ENCODE data around the gene SMYD3. TPM values are rescaled to one million over a fixed set of nuclear protein-coding genes. Genes with fewer than 3 reads are reported as not detected.

Gene SMYD3
- total and polyA plus RNA-seq, 9 of the 15 experiments (the other 6 are each of a cell fraction or from before 2014, with no cell fraction given) = 128 to 440 (median 197) TPM

DNA sequence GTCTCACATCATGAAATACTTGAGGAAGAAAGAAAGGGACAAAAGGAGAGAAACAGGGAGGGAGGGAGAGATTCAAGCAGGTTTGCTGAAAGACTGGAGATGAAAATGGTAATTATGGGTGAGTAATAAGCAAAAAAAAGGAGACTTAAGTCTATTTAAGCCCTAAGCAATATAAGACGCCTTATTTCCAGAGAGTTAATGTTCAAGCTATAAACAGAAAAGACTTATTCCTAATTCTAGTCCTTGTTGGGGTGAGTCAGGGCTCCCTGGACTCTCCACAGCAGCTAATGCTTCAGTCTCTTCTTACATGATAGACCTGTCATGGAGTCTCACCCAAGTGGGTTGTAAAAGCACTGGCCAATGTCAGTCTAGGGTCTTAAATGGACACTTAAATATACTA lies 619.2 kb downstream of the SMYD3 start:
- Histone ChIP-seq H3K9me3 (replicated peaks; ENCODE audit: control insufficient read depth, insufficient read depth, low read depth, low read length) (no peaks in the 10 kb centered on the region), H3K4me2 (ENCODE audit: insufficient read depth, low read length) (no peak overlapping the region), H3K27me3 (ENCODE audit: control insufficient read depth in 2 of 2, insufficient read depth in 2 of 2, low read length in 2 of 2) (no peaks in the 10 kb centered on the region), H3K27ac (ENCODE audit: extremely low read depth, low read depth, low read length) (no peak overlapping the region), H2AFZ (ENCODE audit: low read depth, low read length) (no peak overlapping the region), H3K36me3 (ENCODE audit: control insufficient read depth, insufficient read depth, low read length) (peaks cover 50% of the 10 kb centered on the region; the same call in 2 of the 3 replicates), H4K20me1 (replicated peaks; ENCODE audit: control insufficient read depth, insufficient read depth, low read length) (no peaks in the 10 kb centered on the region), H3K4me3 (no peak overlapping the region), H3K79me2 (ENCODE audit: control insufficient read depth, insufficient read depth, low read length) (peaks cover 28% of the 10 kb centered on the region; the same call in 2 of the 3 replicates), H3K9me1 (ENCODE audit: control insufficient read depth, insufficient read depth, low read length) (no peaks in the 10 kb centered on the region), H3K9ac (ENCODE audit: insufficient read depth in 1 of 2, low read depth in 2 of 2, low read length in 2 of 2) (no peak overlapping the region), H3K4me1 (replicated peaks in 1 of 2; ENCODE audit: control insufficient read depth in 2 of 2, insufficient read depth in 2 of 2, low read length in 2 of 2) (no peaks in the 10 kb centered on the region)
- DNase-seq (ENCODE audit: extremely low read depth in 1 of 4, low spot score in 3 of 4) (no peak), ATAC-seq (no peak), FAIRE-seq (no peak)
- ChIA-PET POLR2A (interaction anchor here (2.4 kb wide), 1 partner anchor 13 kb away, joined by 11 read pairs; no protein-coding TSS in a partner anchor), CTCF (ENCODE audit: low intra/inter-chr PET ratio) (interaction anchor here (1.2 kb wide), 1 partner anchor 605 kb away, joined by 3 read pairs; no protein-coding TSS in a partner anchor)
- no peak for TF ChIP-seq HNRNPK (IDR thresholded peaks at IDR 0.05; ENCODE audit: low read depth, low read length, poor library complexity, severe bottlenecking)
- TF ChIP-seq ARID2 (IDR thresholded peaks at IDR 0.05) = no peak
- TF ChIP-seq DDX20 (tag; IDR thresholded peaks at IDR 0.05; ENCODE audit: low read depth) = no peak
- TF ChIP-seq, protein P1, sequence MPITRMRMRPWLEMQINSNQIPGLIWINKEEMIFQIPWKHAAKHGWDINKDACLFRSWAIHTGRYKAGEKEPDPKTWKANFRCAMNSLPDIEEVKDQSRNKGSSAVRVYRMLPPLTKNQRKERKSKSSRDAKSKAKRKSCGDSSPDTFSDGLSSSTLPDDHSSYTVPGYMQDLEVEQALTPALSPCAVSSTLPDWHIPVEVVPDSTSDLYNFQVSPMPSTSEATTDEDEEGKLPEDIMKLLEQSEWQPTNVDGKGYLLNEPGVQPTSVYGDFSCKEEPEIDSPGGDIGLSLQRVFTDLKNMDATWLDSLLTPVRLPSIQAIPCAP (CRISPR knock-in tag; IDR thresholded peaks at IDR 0.05; ENCODE audit: borderline replicate concordance) = no peak
- TF ChIP-seq POLR2AphosphoS5 (IDR thresholded peaks at IDR 0.05; ENCODE audit: control insufficient read depth, insufficient read depth, low read depth, low read length) = no peak
- TF ChIP-seq TEAD4 (IDR thresholded peaks at IDR 0.05; ENCODE audit: low read length) = no peak
- no peak for TF ChIP-seq TEAD4 (CRISPR knock-in tag; IDR thresholded peaks at IDR 0.05; ENCODE audit: borderline replicate concordance)
- TF ChIP-seq, protein P2, sequence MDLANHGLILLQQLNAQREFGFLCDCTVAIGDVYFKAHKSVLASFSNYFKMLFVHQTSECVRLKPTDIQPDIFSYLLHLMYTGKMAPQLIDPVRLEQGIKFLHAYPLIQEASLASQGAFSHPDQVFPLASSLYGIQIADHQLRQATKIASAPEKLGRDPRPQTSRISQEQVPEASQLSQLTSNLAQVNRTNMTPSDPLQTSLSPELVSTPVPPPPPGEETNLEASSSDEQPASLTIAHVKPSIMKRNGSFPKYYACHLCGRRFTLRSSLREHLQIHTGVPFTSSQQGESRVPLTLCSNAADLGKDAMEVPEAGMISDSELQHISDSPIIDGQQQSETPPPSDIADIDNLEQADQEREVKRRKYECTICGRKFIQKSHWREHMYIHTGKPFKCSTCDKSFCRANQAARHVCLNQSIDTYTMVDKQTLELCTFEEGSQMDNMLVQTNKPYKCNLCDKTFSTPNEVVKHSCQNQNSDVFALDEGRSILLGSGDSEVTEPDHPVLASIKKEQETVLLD (IDR thresholded peaks at IDR 0.05) = no peak
- TF ChIP-seq CBX5 (IDR thresholded peaks at IDR 0.05; ENCODE audit: borderline replicate concordance, low read depth) = no peak
- TF ChIP-seq NR2F6 (CRISPR knock-in tag; IDR thresholded peaks at IDR 0.05) = no peak
- TF ChIP-seq EP300 (IDR thresholded peaks at IDR 0.05; ENCODE audit: low read length) = no peak
- no peak for TF ChIP-seq ZNF253 (CRISPR knock-in tag; conservative IDR thresholded peaks at IDR 0.05)
- no peak for TF ChIP-seq ATF1 (CRISPR knock-in tag; IDR thresholded peaks at IDR 0.05)
- TF ChIP-seq ATF1 (tag; IDR thresholded peaks at IDR 0.05) = no peak
- no peak for TF ChIP-seq GATAD2A (IDR thresholded peaks at IDR 0.05)
- TF ChIP-seq, protein P3, sequence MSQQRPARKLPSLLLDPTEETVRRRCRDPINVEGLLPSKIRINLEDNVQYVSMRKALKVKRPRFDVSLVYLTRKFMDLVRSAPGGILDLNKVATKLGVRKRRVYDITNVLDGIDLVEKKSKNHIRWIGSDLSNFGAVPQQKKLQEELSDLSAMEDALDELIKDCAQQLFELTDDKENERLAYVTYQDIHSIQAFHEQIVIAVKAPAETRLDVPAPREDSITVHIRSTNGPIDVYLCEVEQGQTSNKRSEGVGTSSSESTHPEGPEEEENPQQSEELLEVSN (IDR thresholded peaks at IDR 0.05; ENCODE audit: borderline replicate concordance in 1 of 2, extremely low read depth in 1 of 2, insufficient read depth in 1 of 2, insufficient read length in 1 of 2, low read depth in 1 of 2, low read length in 1 of 2, poor library complexity in 1 of 2, severe bottlenecking in 1 of 2) = no peak
- TF ChIP-seq ZNF444 (CRISPR knock-in tag; IDR thresholded peaks at IDR 0.05) = no peak
- 94% methylated on average over 1 of the region's 1 CpG for WGBS (ENCODE audit: insufficient coverage, low coverage, missing lambda C conversion rate)
- in situ Hi-C loops (cut with MboI) (no loop called here), intact Hi-C loops (cut with micrococcal nuclease) (no loop called here)
- no TSS peak for BruUV-seq (replicated peaks)

All from K562 (cell line).